HCT116 (cell line): ENCODE data around the gene DHRS7. TPM values are rescaled to one million over a fixed set of nuclear protein-coding genes. Genes with fewer than 3 reads are reported as not detected.

Source experiments
- ATAC-seq: fragments of 200-7000 bp; cut with Tn5 transposase; 2 replicates; pipeline ENCODE4 v1.9.1; 2020; ENCODE audit warnings: mild to moderate bottlenecking, moderate library complexity
- BruUV-seq: library from RNA; stranded (reverse); fragments of 400-500 nt; replicated peaks from 2 replicates; lab custom pipeline; 2021; lab: Mats Ljungman, UMichigan
- CTCF ChIA-PET: fragments of 300-600 bp; sonication (Branson Sonifier 250); formaldehyde crosslinking; loops from one replicate; lab custom pipeline; 2021; ENCODE audit warnings: antibody characterized with exemption; lab: Charles Lee
- POLR2A ChIA-PET: fragments of 300-600, 350-600 bp; sonication (Branson Sonifier 250); formaldehyde crosslinking; loops from one replicate; lab custom pipeline; 2021; ENCODE audit warnings: antibody characterized with exemption; lab: Charles Lee
- RAD21 ChIA-PET, 2 experiments: fragments of 300-600 bp; sonication (Branson Sonifier 250); formaldehyde crosslinking; loops; one replicate each; lab custom pipeline; 2023; ENCODE audit warnings: low total read pairs in 2 of 2; ENCODE audit not compliant: uncharacterized antibody in 2 of 2, unreplicated experiment in 2 of 2, low non-redundant PET in 1 of 2; lab: Charles Lee
- DNase-seq: peaks from one replicate; pipeline ENCODE4 v3.0.0-alpha.2; 2010; ENCODE audit warnings: low read depth, low spot score
- H2AFZ ChIP-seq: fragments of 200-600 bp; shearing (Covaris generic), sonication (generic); 2 replicates; pipeline ENCODE4 v1.6.1; 2017; ENCODE audit warnings: low read depth, mixed run types, mixed read lengths, antibody characterized with exemption, low read length; ENCODE audit not compliant: poor library complexity, severe bottlenecking
- H3K27ac ChIP-seq: 2 replicates; pipeline ENCODE4 v1.5.1; 2012; ENCODE audit warnings: low read depth, low read length
- H3K27me3 ChIP-seq: fragments of 200-600 bp; sonication (generic); 2 replicates; pipeline ENCODE4 v1.6.1; 2016; ENCODE audit warnings: mixed run types, low read length, mixed read lengths; ENCODE audit not compliant: insufficient read depth
- H3K36me3 ChIP-seq, 2 experiments: fragments of 200-500 bp in 1 of 2; fragments of 200-600 bp in 1 of 2; sonication (Bioruptor generic) in 1 of 2; sonication (generic) in 1 of 2; 2 replicates each; pipeline versions ENCODE4 v1.5.1 to v1.6.1; 2014 to 2016; ENCODE audit warnings: low read length in 2 of 2, inconsistent platforms in 1 of 2, mixed read lengths in 1 of 2, mixed run types in 1 of 2; ENCODE audit not compliant: insufficient read depth in 2 of 2, control insufficient read depth in 1 of 2
- H3K4me1 ChIP-seq, 2 experiments: fragments of 200-600 bp in 1 of 2; sonication (generic) in 1 of 2; 2 replicates each; pipeline versions ENCODE4 v1.5.1 to v1.6.1; 2012 to 2017; ENCODE audit warnings: low read length in 2 of 2, inconsistent platforms in 1 of 2, mild to moderate bottlenecking in 1 of 2, mixed read lengths in 1 of 2, mixed run types in 1 of 2, moderate library complexity in 1 of 2; ENCODE audit not compliant: insufficient read depth in 2 of 2, control insufficient read depth in 1 of 2
- H3K4me2 ChIP-seq: fragments of 200-600 bp; sonication (generic); 2 replicates; pipeline ENCODE4 v1.6.1; 2017; ENCODE audit warnings: mixed run types, low read length, mixed read lengths
- H3K4me3 ChIP-seq, 2 experiments: fragments of 200-600 bp in 1 of 2; sonication (generic) in 1 of 2; replicated peaks in 1 of 2; 2 replicates each; pipeline ENCODE4 v1.5.1; 2011 to 2016; ENCODE audit warnings: low read length in 2 of 2, control low read depth in 1 of 2, low read depth in 1 of 2, mild to moderate bottlenecking in 1 of 2, mixed read lengths in 1 of 2, mixed run types in 1 of 2
- H3K79me2 ChIP-seq: fragments of 200-600 bp; sonication (generic); 2 replicates; pipeline ENCODE4 v1.6.1; 2017; ENCODE audit warnings: mild to moderate bottlenecking, mixed run types, low read length, moderate library complexity, mixed read lengths; ENCODE audit not compliant: insufficient read depth
- H3K9ac ChIP-seq: fragments of 200-600 bp; sonication (generic); 2 replicates; pipeline ENCODE4 v1.6.1; 2016; ENCODE audit warnings: low read length, mixed read lengths
- H3K9me2 ChIP-seq: fragments of 200-600 bp; sonication (generic), shearing (Covaris generic); 2 replicates; pipeline ENCODE4 v1.6.1; 2017; ENCODE audit warnings: mixed run types, mild to moderate bottlenecking, moderate library complexity; ENCODE audit not compliant: insufficient read depth
- H3K9me3 ChIP-seq, 2 experiments: fragments of 200-500 bp in 1 of 2; fragments of 200-600 bp in 1 of 2; sonication (Bioruptor generic) in 1 of 2; sonication (generic) in 1 of 2; 2 replicates each; pipeline ENCODE4 v1.6.1; 2014 to 2017; ENCODE audit warnings: low read length in 2 of 2, mixed read lengths in 2 of 2, inconsistent platforms in 1 of 2, low read depth in 1 of 2, mild to moderate bottlenecking in 1 of 2, mixed run types in 1 of 2, moderate library complexity in 1 of 2; ENCODE audit not compliant: control insufficient read depth in 1 of 2, insufficient read depth in 1 of 2
- H4K20me1 ChIP-seq: fragments of 200-600 bp; sonication (generic), shearing (Covaris generic); 2 replicates; pipeline ENCODE4 v1.6.1; 2017; ENCODE audit warnings: mixed run types, mild to moderate bottlenecking, moderate library complexity; ENCODE audit not compliant: insufficient read depth
- CBX3 ChIP-seq: IDR thresholded peaks from 2 replicates; pipeline ENCODE4 v1.6.1; 2012; ENCODE audit warnings: low read depth
- CEBPB ChIP-seq: IDR thresholded peaks from 2 replicates; pipeline ENCODE4 v1.6.1; 2012; ENCODE audit warnings: low read depth
- EGR1 ChIP-seq: IDR thresholded peaks from 2 replicates; pipeline ENCODE4 v1.6.1; 2012; ENCODE audit warnings: low read depth
- EZH2 ChIP-seq: fragments of 200-600 bp; sonication (generic); IDR thresholded peaks from 2 replicates; pipeline ENCODE4 v1.6.1; 2017; ENCODE audit warnings: antibody characterized with exemption, mixed run types
- FOSL1 ChIP-seq: IDR thresholded peaks from 2 replicates; pipeline ENCODE4 v1.6.1; 2012; ENCODE audit warnings: low read depth
- JUND ChIP-seq: IDR thresholded peaks from 2 replicates; pipeline ENCODE4 v1.6.1; 2012
- MAX ChIP-seq: IDR thresholded peaks from 2 replicates; pipeline ENCODE4 v1.6.1; 2012
- POLR2A ChIP-seq: IDR thresholded peaks from 2 replicates; pipeline ENCODE4 v1.7.0; 2011; ENCODE audit warnings: borderline replicate concordance; ENCODE audit not compliant: insufficient read depth, insufficient read length; ENCODE audit errors: extremely low read depth
- RAD21 ChIP-seq: IDR thresholded peaks from 2 replicates; pipeline ENCODE4 v1.6.1; 2012; ENCODE audit warnings: low read depth, mild to moderate bottlenecking
- SP1 ChIP-seq: IDR thresholded peaks from 2 replicates; pipeline ENCODE4 v1.6.1; 2012; ENCODE audit warnings: low read depth
- TCF7L2 ChIP-seq: IDR thresholded peaks from 2 replicates; pipeline ENCODE4 v1.7.0; 2011; ENCODE audit warnings: borderline replicate concordance, inconsistent platforms; ENCODE audit not compliant: insufficient read depth, insufficient read length; ENCODE audit errors: extremely low read depth
- YY1 ChIP-seq: IDR thresholded peaks from 2 replicates; pipeline ENCODE4 v1.6.1; 2011; ENCODE audit warnings: low read length, low read depth, moderate library complexity, mild to moderate bottlenecking; ENCODE audit not compliant: insufficient replicate concordance; ENCODE audit errors: extremely low read depth
- intact Hi-C: fragments of 100-400 bp; cut with micrococcal nuclease; formaldehyde crosslinking; loops from 2 replicates; pipeline ENCODE4 v1.10.0; 2022
- total RNA-seq: library from RNA; stranded (reverse); gene quantifications from one replicate; pipeline ENCODE4 v1.2.1, GENCODE V29; 2021; ENCODE audit not compliant: unreplicated experiment
- TF ChIP-seq, protein P1 (sequence below), 3 experiments: fragments of 200-600 bp in 1 of 3; sonication (generic) in 1 of 3; IDR thresholded peaks in 2 of 3; conservative IDR thresholded peaks in 1 of 3; 2 replicates each; pipeline ENCODE4 v1.5.1; 2012 to 2017; ENCODE audit warnings: low read depth in 2 of 3, low read length in 2 of 3, antibody characterized with exemption in 1 of 3, borderline replicate concordance in 1 of 3, control low read depth in 1 of 3, mild to moderate bottlenecking in 1 of 3, mixed read lengths in 1 of 3, mixed run types in 1 of 3, moderate library complexity in 1 of 3; ENCODE audit not compliant: insufficient read depth in 1 of 3

The DHRS7 gene
- total RNA-seq, 1 experiment from 2014 or later, result 43.8 TPM

- BruUV-seq, result no TSS peak
- Histone ChIP-seq H4K20me1 (peaks cover 9% of the 10 kb centered on the region), H3K9me2 (no peaks in the 10 kb centered on the region), H3K27ac (no peak overlapping the region), H3K4me3 (no peak overlapping the region), H3K9ac (no peak overlapping the region), H3K27me3 (no peaks in the 10 kb centered on the region), H3K4me1 (no peaks in the 10 kb centered on the region), H3K4me2 (no peak overlapping the region), H3K36me3 (peaks cover 16 to 24% of the 10 kb centered on the region in 2 experiments), H3K9me3 (no peaks in the 10 kb centered on the region), H2AFZ (no peak overlapping the region), H3K79me2 (peaks cover 26% of the 10 kb centered on the region)
- intact Hi-C loops, result no loop called here
- ATAC-seq, result no peak
- POLR2A ChIA-PET, result no interaction called here
- CTCF ChIA-PET, result no interaction called here
- TF ChIP-seq RAD21 (no peak), EZH2 (no peak), YY1 (no peak), SP1 (no peak), CEBPB (no peak), TCF7L2 (no peak), CBX3 (no peak)
- TF ChIP-seq, protein P1, sequence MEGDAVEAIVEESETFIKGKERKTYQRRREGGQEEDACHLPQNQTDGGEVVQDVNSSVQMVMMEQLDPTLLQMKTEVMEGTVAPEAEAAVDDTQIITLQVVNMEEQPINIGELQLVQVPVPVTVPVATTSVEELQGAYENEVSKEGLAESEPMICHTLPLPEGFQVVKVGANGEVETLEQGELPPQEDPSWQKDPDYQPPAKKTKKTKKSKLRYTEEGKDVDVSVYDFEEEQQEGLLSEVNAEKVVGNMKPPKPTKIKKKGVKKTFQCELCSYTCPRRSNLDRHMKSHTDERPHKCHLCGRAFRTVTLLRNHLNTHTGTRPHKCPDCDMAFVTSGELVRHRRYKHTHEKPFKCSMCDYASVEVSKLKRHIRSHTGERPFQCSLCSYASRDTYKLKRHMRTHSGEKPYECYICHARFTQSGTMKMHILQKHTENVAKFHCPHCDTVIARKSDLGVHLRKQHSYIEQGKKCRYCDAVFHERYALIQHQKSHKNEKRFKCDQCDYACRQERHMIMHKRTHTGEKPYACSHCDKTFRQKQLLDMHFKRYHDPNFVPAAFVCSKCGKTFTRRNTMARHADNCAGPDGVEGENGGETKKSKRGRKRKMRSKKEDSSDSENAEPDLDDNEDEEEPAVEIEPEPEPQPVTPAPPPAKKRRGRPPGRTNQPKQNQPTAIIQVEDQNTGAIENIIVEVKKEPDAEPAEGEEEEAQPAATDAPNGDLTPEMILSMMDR (IDR thresholded peaks at IDR 0.05 in 2 of 3, conservative IDR thresholded peaks at IDR 0.05 in 1 of 3; ENCODE audit: borderline replicate concordance in 1 of 3, insufficient read depth in 1 of 3, low read depth in 2 of 3, low read length in 2 of 3), result no peak
- DNase-seq, result no peak
- RAD21 ChIA-PET, result no interaction called here
Measured at GRCh38 chr14:60116181-60116580, 49.0 kb downstream of the DHRS7 start.

DNA sequence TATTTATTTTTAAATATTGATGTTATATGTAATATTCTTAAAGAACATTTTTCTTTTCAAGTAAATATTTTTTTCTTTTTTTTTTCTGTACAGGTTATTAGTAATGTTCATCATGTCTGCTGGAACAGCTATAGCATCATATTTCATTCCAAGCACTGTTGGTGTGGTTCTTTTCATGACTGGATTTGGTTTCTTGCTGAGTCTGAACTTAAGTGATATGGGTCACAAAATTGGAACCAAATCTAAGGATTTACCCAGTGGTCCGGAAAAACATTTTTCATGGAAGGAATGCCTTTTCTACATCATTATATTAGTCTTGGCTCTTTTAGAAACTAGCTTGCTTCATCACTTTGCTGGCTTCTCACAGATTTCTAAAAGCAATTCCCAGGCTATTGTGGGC lies 50.3 kb downstream of the DHRS7 start:
- Histone ChIP-seq H3K9ac (no peak overlapping the region), H4K20me1 (peaks cover 4% of the 10 kb centered on the region; the same call in 1 of the 2 replicates), H3K79me2 (peaks cover 39% of the 10 kb centered on the region), H3K4me3 (no peak overlapping the region), H3K27me3 (no peaks in the 10 kb centered on the region), H3K36me3 (peaks cover 16 to 19% of the 10 kb centered on the region in 2 experiments), H3K27ac (no peak overlapping the region), H3K9me2 (no peaks in the 10 kb centered on the region), H2AFZ (no peak overlapping the region), H3K4me1 (no peaks in the 10 kb centered on the region), H3K9me3 (no peaks in the 10 kb centered on the region), H3K4me2 (no peak overlapping the region)
- no TSS peak for BruUV-seq
- CTCF ChIA-PET, result no interaction called here
- no peak for ATAC-seq
- DNase-seq, result no peak
- RAD21 ChIA-PET, result no interaction called here
- POLR2A ChIA-PET, result no interaction called here
- intact Hi-C loops, result no loop called here
- TF ChIP-seq, protein P1 (IDR thresholded peaks at IDR 0.05 in 2 of 3, conservative IDR thresholded peaks at IDR 0.05 in 1 of 3; ENCODE audit: borderline replicate concordance in 1 of 3, insufficient read depth in 1 of 3, low read depth in 2 of 3, low read length in 2 of 3), result no peak
- TF ChIP-seq MAX (no peak), EGR1 (no peak), POLR2A (no peak), FOSL1 (no peak), TCF7L2 (no peak), RAD21 (no peak), JUND (no peak), SP1 (no peak)
